GM19238 (cell line): Measurements from ENCODE around the gene OR9Q1.
"Not testable (repeated sequence)": the region's sequence is repeated elsewhere in the genome, so short reads cannot be mapped to it uniquely, and the experiment has no call there.

Experiments used
- DNase-seq: peaks from one replicate; pipeline ENCODE4 v3.0.0; 2011; ENCODE audit warnings: low spot score; ENCODE audit not compliant: insufficient read length

The OR9Q1 gene

GRCh38 chr11:58133309-58134076 lies 109.8 kb downstream of the OR9Q1 start:
- no peak for DNase-seq

GRCh38 chr11:58134151-58134550 lies 110.5 kb downstream of the OR9Q1 start:
- DNase-seq: no peak

- DNase-seq: no peak
Observed at GRCh38 chr11:58135171-58135570, 111.5 kb downstream of the OR9Q1 start.

GRCh38 chr11:58142761-58143160 lies 119.1 kb downstream of the OR9Q1 start:
- no peak for DNase-seq

- DNase-seq: no peak
Observed at GRCh38 chr11:58152781-58153180, 129.1 kb downstream of the OR9Q1 start.

- no peak for DNase-seq
Observed at GRCh38 chr11:58164389-58164788, 140.7 kb downstream of the OR9Q1 start.

- no peak for DNase-seq
Observed at GRCh38 chr11:58164990-58165389, 141.3 kb downstream of the OR9Q1 start.

- DNase-seq: no peak
Observed at GRCh38 chr11:58165504-58166106, 141.9 kb downstream of the OR9Q1 start.

- DNase-seq: no peak
Observed at GRCh38 chr11:58177409-58178054, 153.9 kb downstream of the OR9Q1 start.

- DNase-seq: no peak
Observed at GRCh38 chr11:58178444-58178843, 154.8 kb downstream of the OR9Q1 start.

GRCh38 chr11:58179648-58180047 lies 156.0 kb downstream of the OR9Q1 start:
- no peak for DNase-seq

- no peak for DNase-seq
Observed at GRCh38 chr11:58186938-58187337, 163.3 kb downstream of the OR9Q1 start.

GRCh38 chr11:58188770-58189169 lies 165.1 kb downstream of the OR9Q1 start, which contains the start of gene OR9Q2:
OR9Q2 (plus strand) TSS chr11:58189070; CDS start chr11:58190491, 1,421 bp downstream.
- no peak for DNase-seq

GRCh38 chr11:58192229-58192628 lies 168.5 kb downstream of the OR9Q1 start:
- no peak for DNase-seq

GRCh38 chr11:58193391-58193790 lies 169.7 kb downstream of the OR9Q1 start:
- no peak for DNase-seq

- no peak for DNase-seq
Observed at GRCh38 chr11:58195939-58196338, 172.3 kb downstream of the OR9Q1 start.

GRCh38 chr11:58199271-58199670 lies 175.6 kb downstream of the OR9Q1 start:
- no peak for DNase-seq

GRCh38 chr11:58204042-58204441 lies 180.4 kb downstream of the OR9Q1 start, which contains the start of gene OR1S2:
OR1S2 (minus strand) TSS chr11:58204142; CDS start chr11:58204142, 0 bp downstream.
- no peak for DNase-seq

- not testable (repeated sequence) for DNase-seq
Observed at GRCh38 chr11:58212420-58212819, 188.7 kb downstream of the OR9Q1 start, which contains the start of gene OR1S1. OR1S1 (plus strand) TSS chr11:58212720.

GRCh38 chr11:58216476-58216875 lies 192.8 kb downstream of the OR9Q1 start:
- DNase-seq: no peak

- no peak for DNase-seq
Observed at GRCh38 chr11:58222721-58223120, 199.0 kb downstream of the OR9Q1 start.

GRCh38 chr11:58227956-58228615 lies 204.4 kb downstream of the OR9Q1 start:
- no peak for DNase-seq
